Measurements from ENCODE around the gene PDE7B.

DNA sequence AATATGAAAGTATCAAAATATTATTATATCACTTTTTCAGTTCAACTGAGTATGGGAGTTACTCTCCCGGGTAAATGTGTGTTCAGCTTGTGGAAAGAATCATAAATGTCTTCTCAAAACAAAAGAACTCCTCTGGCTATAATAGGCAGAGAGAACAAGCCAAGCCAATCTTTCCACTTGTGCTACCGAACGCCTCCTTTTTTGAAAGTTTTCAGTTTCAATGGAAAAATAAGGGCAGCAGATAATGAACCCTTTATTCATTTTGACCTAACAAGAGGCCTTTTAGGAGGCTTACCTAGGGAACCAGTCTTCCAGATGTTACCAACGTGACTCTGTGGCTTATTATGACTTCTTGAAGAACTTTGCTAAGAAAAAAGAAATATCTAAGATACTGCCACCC is 67.5 kb downstream of the PDE7B start:
- TF ChIP-seq EZH2 (IDR thresholded peaks at IDR 0.05; ENCODE audit: borderline replicate concordance, insufficient read depth, low read depth, low read length, poor library complexity, severe bottlenecking) = no peak
- no peak for TF ChIP-seq CTCF (IDR thresholded peaks at IDR 0.05)
